Kidney glomerular epithelial cell (primary cell): ENCODE measurements around the gene ITPR1.

Experiments used
- DNase-seq: peaks from one replicate; lab custom pipeline; 2025; lab: John Stamatoyannopoulos, UW

ITPR1 gene

DNA sequence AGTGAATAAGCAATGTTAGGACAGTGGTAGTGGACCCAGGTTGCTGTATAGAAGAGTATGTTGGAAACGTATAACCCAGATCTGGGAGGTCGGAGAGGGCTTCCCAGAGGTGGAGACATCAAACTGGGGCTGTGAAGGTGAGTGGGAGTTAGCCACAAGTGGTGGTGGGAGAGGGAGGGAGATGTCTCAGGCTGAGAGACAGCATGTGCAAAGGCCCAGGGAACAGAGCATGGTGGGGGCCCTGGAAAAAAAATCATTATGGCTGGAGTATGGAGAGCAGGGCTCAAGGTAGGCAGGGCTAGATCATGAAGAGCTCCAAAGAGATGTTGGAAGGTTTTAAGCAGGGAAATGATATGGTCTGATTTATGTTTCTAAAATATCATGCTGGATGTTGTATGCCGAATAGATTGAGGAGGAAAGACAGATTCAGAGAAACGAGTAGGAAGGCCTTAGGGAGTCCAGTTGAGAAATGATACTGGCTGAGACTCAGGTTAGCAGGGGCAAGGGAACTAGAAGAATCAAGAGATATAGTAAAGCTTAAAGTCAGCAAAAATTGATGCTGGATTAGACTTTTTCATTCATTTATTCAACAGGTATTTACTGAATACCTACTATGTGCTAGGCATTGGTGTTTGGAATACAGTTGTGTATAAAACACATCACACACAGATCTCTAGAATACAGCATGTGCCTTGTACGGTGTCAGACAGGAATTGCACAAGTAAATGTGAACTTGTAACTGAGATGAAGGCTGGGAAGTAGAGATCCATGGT lies 17.0 kb downstream of the ITPR1 start:
- no peak for DNase-seq

- DNase-seq: no peak
These were observed 18.5 kb downstream of the ITPR1 start for GRCh38 chr3:4511491-4512262.

DNA sequence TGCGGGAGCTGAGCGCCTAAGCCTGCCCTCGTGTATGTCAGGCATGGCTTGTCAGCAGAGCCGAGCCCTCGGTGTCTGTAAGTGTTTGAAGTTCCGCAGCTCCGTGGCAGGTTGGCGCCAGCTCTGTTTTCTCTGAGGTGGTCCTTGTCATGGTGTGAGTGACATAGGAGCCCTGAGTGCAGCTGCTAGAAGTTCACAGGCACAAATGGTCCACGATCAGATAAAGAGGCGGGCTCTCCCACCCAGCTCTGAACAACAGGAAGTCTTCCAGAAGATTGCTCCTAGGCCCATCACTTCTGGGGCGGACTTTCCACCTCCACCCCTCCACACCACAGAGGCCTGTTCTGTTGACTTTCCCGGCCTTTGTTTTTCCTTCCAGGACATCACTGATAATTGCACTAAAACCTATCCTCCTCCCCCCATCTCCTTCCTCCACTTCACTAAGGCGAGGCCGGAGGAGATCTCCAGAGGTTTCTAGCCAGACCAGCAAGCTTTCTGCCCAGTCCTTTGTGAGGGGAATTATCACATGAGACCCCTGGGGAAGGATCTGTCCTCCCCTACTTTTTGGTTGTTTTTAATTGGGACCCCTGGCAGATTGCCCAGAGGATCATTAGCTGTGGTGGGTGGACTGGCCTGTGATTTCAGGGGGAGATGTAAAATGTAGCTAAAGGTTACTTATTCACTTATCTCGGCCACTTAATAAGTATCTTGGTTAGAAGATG lies 19.9 kb downstream of the ITPR1 start:
- no peak for DNase-seq

DNA sequence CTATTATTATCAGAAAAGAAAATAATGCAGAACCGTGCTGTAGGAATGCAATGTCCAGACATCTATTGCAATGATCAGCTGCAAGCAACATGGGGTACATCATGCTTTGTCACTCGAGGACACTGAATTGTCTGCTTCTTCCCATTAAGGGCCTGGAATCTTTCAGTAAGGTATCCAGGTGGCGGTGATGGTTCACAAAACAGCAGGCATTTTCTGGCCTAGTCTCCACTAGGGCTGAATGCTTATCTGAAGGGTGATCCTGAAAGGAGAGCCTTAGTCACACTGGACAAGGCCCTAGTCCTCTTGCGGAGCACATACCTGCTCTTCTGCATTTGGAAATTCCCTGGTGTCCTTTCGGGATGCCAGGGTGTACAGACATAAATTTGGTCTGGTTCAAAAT lies 21.2 kb downstream of the ITPR1 start:
- no peak for DNase-seq

GRCh38 chr3:4514916-4515315 lies 21.8 kb downstream of the ITPR1 start:
- DNase-seq: no peak

DNA sequence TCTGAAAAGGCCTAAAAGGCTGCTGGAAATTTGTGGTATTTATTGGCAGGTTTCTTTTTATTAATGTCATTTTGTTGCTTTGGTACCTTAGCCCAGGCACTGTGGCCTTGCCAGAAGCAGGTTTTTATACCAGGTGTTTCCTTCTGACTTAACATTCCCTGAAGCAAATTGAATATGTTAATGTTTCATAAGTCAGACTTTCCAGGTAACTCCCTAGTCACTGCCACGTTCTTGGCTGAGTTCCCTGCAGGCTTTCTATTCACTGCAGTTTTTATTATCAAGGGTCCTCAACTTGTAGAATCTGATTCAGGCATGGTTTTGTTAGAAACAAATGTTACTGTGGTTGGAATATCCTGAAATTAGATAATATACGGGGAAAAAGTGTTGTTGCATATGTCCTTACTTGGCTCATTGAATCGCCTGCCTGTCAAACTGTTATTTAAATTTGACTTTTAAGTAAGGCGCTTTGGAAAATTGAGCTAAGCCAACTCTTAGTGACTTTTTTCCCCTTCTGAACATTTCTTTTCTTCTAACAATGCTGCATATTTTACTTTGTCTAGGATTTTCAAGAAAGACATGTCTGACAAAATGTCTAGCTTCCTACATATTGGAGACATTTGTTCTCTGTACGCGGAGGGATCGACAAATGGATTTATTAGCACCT lies 22.9 kb downstream of the ITPR1 start:
- no peak for DNase-seq

DNA sequence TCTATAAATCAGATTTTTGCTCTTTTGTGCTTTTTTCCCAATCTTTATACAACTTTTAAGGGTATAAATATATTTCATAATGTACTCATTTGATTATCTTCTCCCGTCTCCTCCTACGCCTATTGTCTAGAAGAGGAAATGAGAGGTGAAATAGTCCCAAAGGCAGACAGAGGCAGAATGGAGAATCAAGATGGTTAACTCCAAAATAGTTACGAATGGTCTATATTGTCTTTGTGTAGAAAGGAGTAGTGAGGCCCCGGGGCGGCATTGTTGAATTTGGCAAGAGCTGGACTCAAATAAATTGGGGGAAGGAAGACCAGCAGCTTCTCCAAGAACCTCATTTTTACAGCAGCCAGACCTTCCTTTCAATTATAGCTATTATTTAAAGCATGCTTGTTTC lies 23.9 kb downstream of the ITPR1 start:
- no peak for DNase-seq

GRCh38 chr3:4517643-4518311 lies 24.6 kb downstream of the ITPR1 start:
- no peak for DNase-seq

DNA sequence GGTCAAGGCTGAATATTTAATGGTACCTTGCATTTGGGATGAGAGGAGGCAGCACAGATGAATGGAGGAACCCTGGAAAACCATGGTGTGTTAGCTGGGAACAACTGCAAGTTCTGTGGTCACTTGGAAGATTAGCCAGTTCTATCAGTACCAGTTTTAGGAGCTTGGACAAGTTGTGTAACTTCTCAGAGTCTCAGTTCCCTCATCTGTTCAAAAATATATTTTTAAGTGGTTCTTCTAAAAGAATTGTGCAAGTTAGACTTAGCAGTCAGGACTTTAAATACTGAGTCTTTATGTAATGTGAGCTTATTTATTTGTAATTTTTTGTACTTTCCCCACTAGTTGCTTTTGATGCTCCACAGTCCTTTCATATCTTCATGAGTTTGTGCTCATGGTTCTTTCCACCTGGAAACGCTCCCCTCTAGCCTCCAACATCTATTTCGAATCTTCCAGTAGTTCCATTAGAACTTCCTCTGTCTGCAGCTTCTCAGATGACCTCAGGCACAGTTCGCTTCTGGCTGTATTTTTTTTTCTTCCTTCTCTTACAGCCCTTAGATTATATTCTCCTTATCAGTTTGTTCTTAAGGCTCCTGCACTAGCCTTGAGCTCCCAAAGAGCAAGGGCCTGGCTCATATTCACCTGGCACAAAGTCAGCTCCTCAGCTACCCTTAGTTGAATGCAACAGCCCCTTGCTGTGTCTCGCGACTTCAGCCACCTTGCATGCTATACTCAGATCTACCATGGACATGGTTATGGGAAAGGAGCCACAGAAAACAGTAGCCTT lies 27.1 kb downstream of the ITPR1 start:
- DNase-seq: no peak

DNA sequence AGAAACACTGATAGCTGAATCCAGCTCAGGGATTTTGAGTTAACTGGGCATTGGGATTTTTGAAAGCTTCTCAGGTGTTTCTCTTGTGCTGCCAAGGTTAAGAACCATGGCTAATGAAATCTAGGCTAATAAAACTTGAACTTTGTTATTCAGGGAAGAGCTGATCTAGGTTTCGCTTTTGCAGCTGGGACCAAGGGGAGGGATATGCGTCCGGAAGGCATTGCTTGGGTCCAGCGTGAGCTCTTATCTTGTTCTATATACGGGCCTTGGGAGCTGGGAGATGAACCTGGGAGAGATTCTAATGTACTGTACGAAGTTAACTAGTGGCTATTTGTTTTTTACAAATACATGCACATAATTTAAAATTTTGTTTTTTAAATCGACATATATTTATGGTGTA lies 29.8 kb downstream of the ITPR1 start:
- DNase-seq: no peak

GRCh38 chr3:4523710-4524698 lies 30.9 kb downstream of the ITPR1 start:
- no peak for DNase-seq

DNA sequence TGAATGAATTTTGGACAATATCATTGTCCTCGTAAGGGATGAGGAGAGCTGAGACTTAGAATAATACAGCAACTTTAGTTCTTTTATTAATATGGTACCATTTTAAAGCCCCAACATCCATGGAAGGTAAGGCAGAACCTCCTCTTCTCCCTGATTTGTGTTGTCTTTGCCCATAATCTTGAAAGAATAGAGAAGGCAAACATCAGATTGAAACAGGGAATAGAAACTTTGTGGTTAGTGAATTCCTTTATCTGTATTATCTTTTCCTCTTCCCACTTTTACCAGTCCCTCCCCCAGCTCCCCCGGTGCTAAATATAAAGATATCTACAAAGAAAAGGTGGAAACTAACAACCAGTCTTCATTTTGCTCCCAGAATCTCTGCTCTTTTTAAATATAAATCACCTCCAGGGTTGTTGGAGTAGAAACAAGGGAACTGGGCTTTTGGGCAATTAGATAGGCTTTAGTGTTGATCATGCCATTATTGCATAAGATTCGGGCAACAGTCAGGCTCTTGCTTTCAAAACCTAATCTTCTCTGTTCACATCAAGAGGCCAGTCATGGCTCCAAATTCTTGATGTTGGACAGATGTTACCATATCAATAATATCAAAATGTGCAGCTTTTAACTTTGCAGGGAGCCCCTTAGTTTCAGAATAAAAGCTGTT lies 32.5 kb downstream of the ITPR1 start:
- no peak for DNase-seq

- DNase-seq: no peak
These were observed 35.2 kb downstream of the ITPR1 start for GRCh38 chr3:4528320-4528719.

- no peak for DNase-seq
These were observed 35.9 kb downstream of the ITPR1 start for GRCh38 chr3:4528819-4529600.

DNA sequence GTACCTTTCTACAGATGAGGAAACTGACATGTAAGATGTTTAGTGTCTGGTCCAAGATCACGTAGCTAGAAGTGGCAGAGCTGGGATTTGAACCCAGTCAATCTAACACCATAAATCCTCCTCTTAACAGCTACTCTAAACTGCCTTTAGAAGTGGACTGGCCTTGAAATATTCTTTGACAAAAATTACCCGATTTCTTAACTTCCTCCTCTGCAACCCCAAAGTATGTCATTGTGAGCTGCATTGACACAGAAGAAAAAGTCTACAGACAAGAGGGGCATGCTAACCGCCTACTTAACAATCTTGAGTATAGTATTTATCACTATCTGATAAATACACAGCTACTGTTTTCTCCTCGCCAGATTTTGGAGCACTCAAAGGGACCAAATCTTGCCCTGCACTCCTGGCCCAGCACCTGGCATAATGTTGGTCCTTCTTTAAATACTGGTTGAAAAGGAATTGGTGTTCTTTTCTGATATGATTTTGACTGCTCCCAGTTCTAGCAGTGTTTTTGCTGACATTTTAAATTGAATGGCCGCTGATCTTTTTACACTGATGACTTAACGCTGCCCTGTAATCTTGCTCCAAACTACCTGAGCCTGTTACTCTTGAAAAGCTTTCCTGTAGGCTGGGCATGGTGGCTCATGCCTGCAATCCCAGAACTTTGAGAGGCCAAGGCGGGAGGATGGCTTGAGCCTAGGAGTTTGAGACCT lies 36.9 kb downstream of the ITPR1 start:
- DNase-seq: no peak

- DNase-seq: peak; percentile 20
These were observed 38.4 kb downstream of the ITPR1 start for GRCh38 chr3:4531478-4532025.

DNA sequence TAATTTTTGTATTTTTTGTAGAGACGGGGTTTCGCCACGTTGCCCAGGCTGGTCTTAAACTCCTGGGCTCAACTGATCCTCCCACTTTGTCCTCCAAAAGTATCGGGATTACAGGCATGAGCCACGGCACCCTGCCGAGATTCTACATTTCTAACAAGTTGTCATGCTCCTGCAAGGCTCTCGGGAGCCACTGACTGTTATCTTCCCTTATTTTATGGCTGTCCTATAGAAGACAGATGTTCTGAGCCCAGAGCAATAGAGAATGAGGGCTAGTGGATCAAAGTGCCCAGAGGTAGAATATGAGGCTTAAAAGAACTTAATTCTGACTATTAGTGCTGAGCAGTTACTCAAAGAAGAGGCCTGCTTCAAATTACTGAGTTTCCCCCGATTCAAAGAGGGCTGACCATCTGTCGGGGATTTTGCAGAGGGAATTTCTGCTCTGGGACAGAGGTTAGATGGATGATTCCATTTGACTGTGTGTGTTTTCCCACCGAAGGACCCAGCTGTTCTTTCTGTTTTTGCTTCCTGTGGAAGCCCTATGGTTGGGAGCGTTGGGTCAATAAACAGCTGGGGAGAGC lies 39.5 kb downstream of the ITPR1 start:
- no peak for DNase-seq
